GM12891 (cell line): ENCODE measurements around the gene FBXL20.

Experiments
- DNase-seq: peaks from one replicate; pipeline ENCODE4 v3.0.0; 2011; ENCODE audit warnings: low spot score; ENCODE audit not compliant: insufficient read length
- FAIRE-seq: peaks from 2 replicates; lab custom pipeline; 2011; peaks lifted over from hg19 to GRCh38; lab: Jason Lieb, UNC
- PAX5 ChIP-seq: IDR thresholded peaks from 2 replicates; pipeline ENCODE4 v1.6.1; 2011; ENCODE audit warnings: low read length, moderate library complexity, mild to moderate bottlenecking; ENCODE audit not compliant: insufficient read depth, severe bottlenecking
- POLR2A ChIP-seq: IDR thresholded peaks from 2 replicates; pipeline ENCODE4 v1.6.1; 2011; ENCODE audit warnings: low read depth, low read length, control low read depth
- POLR2AphosphoS5 ChIP-seq: IDR thresholded peaks from 2 replicates; pipeline ENCODE4 v1.6.1; 2011; ENCODE audit warnings: low read depth, low read length, control low read depth
- POU2F2 ChIP-seq: IDR thresholded peaks from 2 replicates; pipeline ENCODE4 v1.6.1; 2011; ENCODE audit warnings: low read depth, mild to moderate bottlenecking, control low read depth, low read length, moderate library complexity
- SPI1 ChIP-seq: IDR thresholded peaks from 2 replicates; pipeline ENCODE4 v1.6.1; 2011; ENCODE audit warnings: low read depth, low read length, control low read depth
- TAF1 ChIP-seq: IDR thresholded peaks from 2 replicates; pipeline ENCODE4 v1.6.1; 2011; ENCODE audit warnings: low read depth, low read length, control low read depth

Gene FBXL20

GRCh38 chr17:39227364-39227919, 174.0 kb downstream of the FBXL20 start:
- TF ChIP-seq POLR2A = no peak
- TF ChIP-seq PAX5 = no peak
- no peak for TF ChIP-seq POU2F2
- TF ChIP-seq SPI1 = no peak
- no peak for TF ChIP-seq POLR2AphosphoS5
- TF ChIP-seq TAF1 = no peak
- FAIRE-seq (no peak), DNase-seq (no peak)

DNA sequence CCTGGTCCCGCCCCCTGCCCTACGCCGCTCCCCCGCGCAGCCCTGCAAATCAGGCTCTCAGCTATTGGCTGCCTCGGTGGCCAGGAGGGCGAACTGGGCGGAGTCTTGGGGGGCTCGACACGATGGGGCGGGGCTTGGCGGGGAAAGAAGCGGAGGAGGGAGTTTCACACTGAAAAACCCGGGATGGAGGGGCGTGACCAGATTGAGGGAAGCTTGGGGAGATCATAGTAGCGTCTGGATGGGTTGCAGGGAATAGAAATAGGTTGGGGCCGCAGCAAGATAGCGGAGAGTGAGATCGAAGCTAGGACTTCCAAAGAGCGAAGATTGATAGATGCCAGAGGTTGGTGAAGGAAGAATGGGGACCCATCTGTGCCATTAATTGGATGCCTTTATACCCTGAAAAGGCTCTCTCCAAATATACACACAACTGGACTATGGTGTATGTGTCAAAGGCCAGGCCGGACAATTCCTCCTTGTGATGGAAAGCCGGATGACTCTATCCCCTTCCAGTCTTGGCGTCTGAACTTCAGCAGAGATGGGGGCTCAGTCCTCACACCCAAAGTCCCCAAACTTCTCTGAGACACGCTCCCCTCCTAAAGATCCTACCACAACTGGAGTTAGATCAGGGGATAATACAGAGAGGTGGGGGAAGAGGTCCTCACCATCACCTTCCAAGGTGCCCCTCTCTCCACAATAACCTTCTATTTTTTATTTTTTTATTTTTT, 175.3 kb downstream of the FBXL20 start:
- no peak for DNase-seq
- FAIRE-seq = no peak
- TF ChIP-seq POLR2AphosphoS5 (no peak), TAF1 (no peak), POU2F2 (no peak), POLR2A (no peak), SPI1 (no peak), PAX5 (no peak)

- DNase-seq (no peak), FAIRE-seq (no peak)
- TF ChIP-seq TAF1 (no peak), POLR2A (no peak), POLR2AphosphoS5 (no peak), SPI1 (no peak), POU2F2 (no peak), PAX5 (no peak)
Measured at GRCh38 chr17:39225308-39225958, 176.0 kb downstream of the FBXL20 start, which contains the start of gene STAC2. Gene STAC2 (minus strand): TSS chr17:39225945. CDS start chr17:39225502, 443 bp downstream.

DNA sequence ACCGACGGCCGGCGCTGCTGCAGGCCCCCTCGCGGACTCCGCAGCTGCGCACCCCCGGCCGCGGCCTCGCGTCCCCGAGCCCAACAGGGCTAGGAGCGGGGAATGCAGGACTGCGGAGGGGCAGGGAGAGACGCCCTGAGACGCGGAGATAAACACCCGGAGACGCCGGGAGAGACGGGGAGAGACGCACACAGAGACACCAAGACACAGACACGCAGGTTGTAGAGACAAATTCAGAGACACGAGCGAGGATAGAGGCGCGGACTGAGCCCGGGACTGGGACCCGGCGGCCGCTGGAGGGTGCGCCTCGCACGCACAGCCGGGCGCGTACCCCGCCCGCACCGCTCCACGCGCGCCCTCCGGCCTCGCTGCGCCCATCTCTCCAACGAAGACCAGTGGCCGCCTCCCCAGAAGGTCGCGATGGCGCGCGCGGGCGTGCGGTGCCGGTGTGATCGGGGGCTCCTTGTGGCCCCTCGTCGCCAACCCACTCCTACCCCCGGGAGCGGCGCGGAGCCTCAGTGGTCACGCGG, 176.6 kb downstream of the FBXL20 start:
- DNase-seq = no peak
- TF ChIP-seq SPI1 (no peak), TAF1 (no peak), POU2F2 (no peak), PAX5 (no peak)
- FAIRE-seq = no peak

GRCh38 chr17:39223907-39224777, 177.3 kb downstream of the FBXL20 start:
- TF ChIP-seq POLR2A (no peak), PAX5 (no peak), TAF1 (no peak), POLR2AphosphoS5 (no peak), SPI1 (no peak), POU2F2 (no peak)
- no peak for DNase-seq
- FAIRE-seq = no peak

DNA sequence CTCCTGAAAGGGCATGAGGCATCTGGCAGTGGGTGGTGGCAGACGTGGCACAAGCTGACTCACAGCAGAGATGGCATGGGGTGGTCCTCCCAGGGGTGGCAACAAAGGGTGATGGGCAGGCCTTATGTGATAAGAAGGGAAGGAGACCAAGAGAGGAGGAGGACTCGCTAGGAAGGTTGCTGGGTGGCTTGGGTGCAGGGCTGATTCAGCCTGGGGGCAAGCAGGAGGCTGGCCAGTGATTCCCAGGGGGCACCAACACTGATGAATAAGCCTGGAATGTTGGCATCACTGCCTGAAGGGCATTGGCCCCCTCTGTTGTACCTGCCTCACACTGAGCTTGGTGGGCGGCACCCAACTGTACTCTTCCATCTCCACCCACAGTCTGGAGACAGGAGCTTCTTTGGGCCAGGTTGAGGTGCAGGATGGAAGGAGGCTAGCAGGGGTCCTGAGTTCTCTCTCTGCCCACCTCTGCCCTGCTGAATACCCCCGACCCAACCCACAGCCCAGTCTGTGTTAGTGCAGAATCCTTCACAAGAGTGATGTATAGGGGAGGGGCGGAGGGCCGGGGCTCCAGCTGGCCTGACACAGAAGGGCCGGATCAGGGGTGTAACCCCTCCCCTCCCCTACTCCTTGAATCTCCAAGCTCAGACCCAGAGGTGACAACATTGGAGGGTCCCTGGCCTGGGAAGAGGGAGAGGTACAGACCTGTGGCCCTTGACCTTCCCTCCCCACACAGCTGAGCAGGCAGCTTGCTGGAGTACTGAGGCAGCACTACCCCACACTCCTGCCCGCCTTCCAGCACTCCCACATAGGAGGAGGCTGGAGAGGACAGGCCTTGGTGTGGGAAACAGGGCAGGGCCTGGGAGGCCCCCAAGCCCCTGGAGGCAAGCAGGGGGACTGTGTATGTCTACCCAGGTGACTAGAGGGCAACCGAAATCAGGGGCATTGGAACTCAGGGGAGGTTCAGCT, 178.3 kb downstream of the FBXL20 start:
- DNase-seq (no peak), FAIRE-seq (no peak)
- TF ChIP-seq TAF1 (no peak), SPI1 (no peak), PAX5 (no peak), POU2F2 (no peak), POLR2AphosphoS5 (no peak), POLR2A (no peak)

DNA sequence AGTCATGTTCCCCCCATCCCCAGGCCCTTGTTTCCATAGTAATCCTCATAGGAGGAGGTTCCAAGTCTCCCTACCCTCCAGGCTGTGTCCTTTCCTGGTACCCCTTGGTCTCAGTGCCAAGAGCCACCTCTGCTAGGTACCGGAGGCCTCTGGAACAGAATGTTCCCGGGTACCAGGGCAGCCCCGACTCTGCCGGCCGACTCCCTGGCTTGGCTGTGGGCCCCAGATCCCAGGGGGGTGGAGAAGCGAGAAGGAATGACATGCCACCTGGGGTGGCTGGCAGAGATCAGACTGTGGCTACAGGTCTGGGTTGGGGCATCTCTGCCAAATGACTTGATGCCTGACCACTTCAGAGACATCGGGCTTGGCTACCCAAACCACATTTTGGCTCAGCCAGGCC, 179.3 kb downstream of the FBXL20 start:
- DNase-seq = no peak
- no peak for TF ChIP-seq TAF1
- TF ChIP-seq POU2F2 = no peak
- TF ChIP-seq PAX5 = no peak
- TF ChIP-seq POLR2AphosphoS5 = no peak
- TF ChIP-seq SPI1 = no peak
- TF ChIP-seq POLR2A = no peak
- FAIRE-seq = no peak

GRCh38 chr17:39221572-39221971, 179.9 kb downstream of the FBXL20 start:
- DNase-seq (no peak), FAIRE-seq (no peak)
- TF ChIP-seq PAX5 (no peak), POU2F2 (no peak), POLR2A (no peak), SPI1 (no peak), TAF1 (no peak), POLR2AphosphoS5 (no peak)

DNA sequence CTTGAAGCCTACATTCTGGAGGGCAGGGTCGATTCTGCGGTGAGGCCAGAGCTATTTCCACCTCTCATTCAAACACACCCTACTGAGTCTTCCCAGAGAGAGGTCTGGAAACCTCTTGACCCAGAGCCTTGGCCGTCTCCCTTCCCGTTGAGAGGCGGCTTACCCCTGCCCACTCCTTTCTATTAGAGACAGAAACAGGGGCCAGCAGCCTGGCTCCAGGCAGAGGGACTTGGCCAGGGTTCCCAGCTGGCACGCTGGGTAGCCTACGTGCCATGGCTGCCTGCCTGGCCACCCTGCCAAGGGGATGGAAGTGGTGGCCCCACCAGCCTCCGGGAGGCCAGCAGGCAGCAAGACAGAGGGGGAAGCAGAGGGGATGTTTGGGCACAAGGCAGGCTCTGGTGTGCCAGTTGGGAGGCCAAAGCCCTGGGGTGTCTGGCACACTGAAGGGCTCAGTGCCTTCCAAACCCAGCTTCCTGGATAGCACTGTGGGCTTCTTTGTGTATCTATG, 181.7 kb downstream of the FBXL20 start:
- no peak for FAIRE-seq
- TF ChIP-seq SPI1 (no peak), POLR2A (no peak), PAX5 (no peak), POLR2AphosphoS5 (no peak), POU2F2 (no peak), TAF1 (no peak)
- no peak for DNase-seq
